GM12892 (cell line): ENCODE results near the gene CPS1.

Experiments
- POLR2A ChIP-seq: IDR thresholded peaks from 2 replicates; pipeline ENCODE4 v1.6.1; 2011; ENCODE audit warnings: low read depth, low read length, control low read depth
- POLR2AphosphoS5 ChIP-seq: IDR thresholded peaks from 2 replicates; pipeline ENCODE4 v1.6.1; 2011; ENCODE audit warnings: low read depth, low read length, control low read depth
- TAF1 ChIP-seq: IDR thresholded peaks from 2 replicates; pipeline ENCODE4 v1.6.1; 2011; ENCODE audit warnings: low read depth, mild to moderate bottlenecking, control low read depth, low read length, borderline replicate concordance

- TF ChIP-seq POLR2AphosphoS5 (no peak), POLR2A (no peak), TAF1 (no peak)
Observed at GRCh38 chr2:210630873-210631560, 74.6 kb downstream of the CPS1 start.
